Activated effector memory CD4-positive, alpha-beta T cell treated with anti-CD3 and anti-CD28 coated beads, Interleukin-2, amount 50 U/mL, for 16 hours (primary cell): ENCODE measurements around the gene POTEJ.
A peak's percentile ranks its signal among the peaks of the same experiment; 100 is the strongest.
"Not testable (repeated sequence)": the region's sequence is repeated elsewhere in the genome, so short reads cannot be mapped to it uniquely, and the experiment has no call there.

Source experiments
- DNase-seq: peaks from one replicate; pipeline ENCODE4 v3.0.0-alpha.2; 2020

The POTEJ gene

DNA sequence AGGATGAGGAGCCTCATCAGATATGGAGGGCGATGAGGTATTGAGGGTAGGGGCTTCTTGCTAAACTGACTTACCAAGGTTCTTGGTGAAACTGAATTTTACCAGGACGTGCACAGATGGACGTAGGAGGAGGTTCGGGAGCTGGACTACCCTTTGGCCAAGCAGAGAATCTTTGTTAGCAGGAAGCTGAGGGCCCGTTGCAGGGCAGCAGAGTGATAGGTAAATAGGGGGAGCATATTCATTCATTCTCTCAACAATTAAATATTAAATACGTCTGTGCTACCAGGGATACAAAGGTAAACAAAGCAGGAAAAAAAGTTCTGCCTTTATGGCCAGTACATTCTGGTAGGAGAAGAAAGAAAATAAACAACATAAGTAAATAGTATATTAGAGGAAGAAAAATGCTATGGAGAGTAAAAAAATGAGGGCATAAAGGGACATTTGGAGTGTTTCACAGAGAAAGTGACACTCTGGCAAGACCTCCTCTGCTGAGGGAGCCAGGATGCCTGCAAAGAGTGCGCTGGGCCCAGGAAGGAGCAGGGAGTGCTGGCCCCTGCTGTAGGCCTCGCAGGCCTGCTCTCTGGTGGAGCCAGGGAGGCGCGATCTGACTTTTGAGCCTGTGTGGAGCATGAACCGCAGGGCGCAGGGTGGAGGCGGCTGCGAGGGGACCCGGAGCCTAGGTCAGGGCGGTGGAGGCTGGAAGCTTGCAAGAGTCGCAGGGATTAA lies 2.8 kb upstream of the POTEJ start:
- not testable (repeated sequence) for DNase-seq

- not testable (repeated sequence) for DNase-seq
Observed at GRCh38 chr2:130609002-130609920, 2.0 kb upstream of the POTEJ start.

DNA sequence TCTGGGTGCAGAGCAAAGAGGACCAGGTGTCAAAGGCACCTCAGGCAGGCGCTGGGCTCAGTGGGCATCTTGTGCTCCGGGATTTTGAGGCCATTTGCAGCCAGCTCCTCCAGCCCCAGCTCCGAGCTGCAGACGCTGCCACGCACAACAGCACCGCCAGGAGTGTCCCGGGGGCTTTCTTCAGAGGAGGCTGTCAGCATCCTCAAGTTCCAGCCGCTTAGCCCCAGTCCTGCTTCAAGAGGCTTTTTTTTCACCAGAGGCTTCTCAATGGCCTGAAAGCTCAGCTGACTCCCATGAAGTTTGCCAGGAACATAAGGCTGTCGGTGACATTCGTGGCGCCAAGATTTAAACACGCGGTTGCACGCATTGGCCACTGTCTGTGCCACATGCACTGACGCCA lies 754 bp upstream of the POTEJ start:
- peak; percentile 27 for DNase-seq

DNA sequence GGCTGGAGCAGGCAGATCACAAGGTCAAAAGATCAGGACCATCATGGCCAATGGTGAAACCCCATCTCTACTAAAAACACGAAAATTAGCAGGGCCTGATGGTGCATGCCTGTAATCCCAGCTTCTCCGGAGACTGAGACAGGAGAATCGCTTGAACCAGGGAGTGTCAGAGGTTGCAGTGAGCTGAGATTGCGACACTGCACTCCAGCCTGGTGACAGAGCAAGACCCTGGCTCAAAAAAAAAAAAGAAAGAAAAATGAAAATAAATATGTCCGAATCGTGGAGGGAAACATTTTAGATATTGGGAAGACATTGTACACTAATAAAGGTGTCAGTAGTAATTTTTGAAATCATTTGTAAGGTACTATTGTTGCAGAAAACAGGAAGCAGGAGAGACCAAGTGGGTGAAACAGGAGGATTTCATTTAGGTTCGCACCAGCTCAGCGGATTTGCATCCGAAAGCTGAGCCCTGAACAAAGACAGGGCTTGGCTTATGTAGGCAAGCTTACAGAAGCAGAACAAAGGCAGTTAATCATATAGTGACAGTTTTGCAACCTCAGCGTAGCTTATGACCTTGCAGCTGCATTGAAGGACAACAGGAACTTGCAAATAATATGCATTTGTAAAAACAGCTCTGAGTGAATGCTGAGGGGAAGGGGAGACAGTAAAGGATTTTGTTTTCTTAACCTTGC lies 17.7 kb downstream of the POTEJ start:
- not testable (repeated sequence) for DNase-seq

GRCh38 chr2:130638973-130639372 lies 27.7 kb downstream of the POTEJ start:
- DNase-seq: not testable (repeated sequence)

DNA sequence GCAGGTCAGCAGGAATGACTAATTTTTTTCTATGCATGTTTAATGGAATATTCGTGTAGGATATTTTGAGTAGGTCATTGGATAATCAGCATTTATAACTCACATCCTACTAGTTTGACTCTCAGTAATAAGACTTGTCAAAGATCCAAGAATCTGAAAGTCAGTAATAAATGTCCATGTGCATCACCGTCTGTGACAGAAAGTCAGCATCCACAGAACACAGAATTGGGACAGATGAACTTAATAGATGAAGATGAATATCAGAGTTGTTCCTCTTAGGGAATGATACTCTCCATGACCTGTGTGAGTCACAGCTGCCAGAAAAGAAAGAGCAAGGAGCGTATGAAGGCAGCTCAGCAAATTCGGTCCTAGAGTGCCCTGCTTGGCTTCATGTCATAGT lies 30.4 kb downstream of the POTEJ start:
- not testable (repeated sequence) for DNase-seq

GRCh38 chr2:130649285-130649684 lies 38.0 kb downstream of the POTEJ start:
- DNase-seq: not testable (repeated sequence)

- not testable (repeated sequence) for DNase-seq
Observed at GRCh38 chr2:130664506-130664905, 53.3 kb downstream of the POTEJ start.

GRCh38 chr2:130665596-130665995 lies 54.4 kb downstream of the POTEJ start:
- not testable (repeated sequence) for DNase-seq

GRCh38 chr2:130667516-130667915 lies 56.3 kb downstream of the POTEJ start:
- DNase-seq: not testable (repeated sequence)

- DNase-seq: not testable (repeated sequence)
Observed at GRCh38 chr2:130670026-130670745, 58.9 kb downstream of the POTEJ start.

GRCh38 chr2:130692041-130692770 lies 81.0 kb downstream of the POTEJ start:
- DNase-seq: not testable (repeated sequence)

DNA sequence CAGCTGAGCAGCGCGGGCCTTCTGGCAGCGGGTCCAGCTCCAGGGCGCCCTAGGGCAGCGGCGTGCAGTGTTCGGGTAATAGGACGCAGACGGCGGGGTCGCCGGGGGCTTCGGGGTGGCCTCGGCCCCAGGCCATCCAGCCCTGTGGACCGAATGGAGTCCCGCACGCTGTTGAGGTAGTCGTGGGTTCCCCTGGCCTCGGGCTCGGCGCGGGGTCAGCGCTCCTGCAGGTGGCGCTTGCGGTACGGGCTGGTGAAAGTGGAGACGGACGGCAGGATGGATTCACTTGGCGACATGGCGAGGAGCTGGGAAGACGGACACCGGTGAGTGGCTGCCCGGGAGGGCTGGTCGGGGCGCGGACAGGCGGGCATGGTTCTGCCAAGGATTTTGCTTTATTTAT lies 82.2 kb downstream of the POTEJ start:
- peak; percentile 65 for DNase-seq

GRCh38 chr2:130703250-130703649 lies 92.0 kb downstream of the POTEJ start:
- not testable (repeated sequence) for DNase-seq
